Prostate gland (tissue), 2 donors: ENCODE results near the gene ARFGAP2.

Experiments used
- CTCF ChIP-seq, 4 experiments: fragments of 200-600 bp in 2 of 4; fragments of 450-650 bp in 2 of 4; sonication (generic) in 2 of 4; IDR thresholded peaks; 1 replicate in 3 of 4; 2 replicates in 1 of 4; pipeline ENCODE4 v1.5.1; 2016 to 2019; ENCODE audit warnings: antibody characterized with exemption in 4 of 4, mild to moderate bottlenecking in 2 of 4, moderate library complexity in 2 of 4
- POLR2AphosphoS5 ChIP-seq: sonication (generic); formaldehyde crosslinking; IDR thresholded peaks from one replicate; pipeline ENCODE4 v1.6.1; 2017; ENCODE audit warnings: antibody characterized with exemption

GRCh38 chr11:47152126-47152952 is 24.3 kb downstream of the ARFGAP2 start:
- TF ChIP-seq POLR2AphosphoS5 (no peak), CTCF (IDR thresholded peaks at IDR 0.05) (no peak)
